ENCODE results near the gene SPCS2.
A peak's percentile ranks its signal among the peaks of the same experiment; 100 is the strongest.

The SPCS2 gene

GRCh38 chr11:74948898-74949752 is at the start of gene SPCS2, which contains the start of gene XRRA1:
TSS of gene SPCS2 (plus strand) at chr11:74949266. CDS start at chr11:74949286, 20 bp downstream.
TSS of gene XRRA1 (minus strand) at chr11:74949091. CDS start at chr11:74940878, 8,213 bp downstream.
- DNase-seq: peak; percentile 99

GRCh38 chr11:74902342-74902741 is 46.7 kb upstream of the SPCS2 start:
- no peak for DNase-seq

GRCh38 chr11:74905326-74905725 is 43.7 kb upstream of the SPCS2 start:
- DNase-seq: no peak

- no peak for DNase-seq
Observed at GRCh38 chr11:74909385-74909784, 39.7 kb upstream of the SPCS2 start.

- no peak for DNase-seq
Observed at GRCh38 chr11:74909812-74910211, 39.3 kb upstream of the SPCS2 start.

GRCh38 chr11:74923125-74923524 is 25.9 kb upstream of the SPCS2 start:
- DNase-seq: no peak

- no peak for DNase-seq
Observed at GRCh38 chr11:74925281-74925680, 23.8 kb upstream of the SPCS2 start.

GRCh38 chr11:74926304-74927030 is 22.6 kb upstream of the SPCS2 start:
- DNase-seq: peak; percentile 70

- no peak for DNase-seq
Observed at GRCh38 chr11:74927496-74927895, 21.6 kb upstream of the SPCS2 start.

GRCh38 chr11:74929431-74930363 is 19.4 kb upstream of the SPCS2 start:
- peak; percentile 84 for DNase-seq

GRCh38 chr11:74932169-74932568 is 16.9 kb upstream of the SPCS2 start:
- peak; percentile 60 for DNase-seq

- DNase-seq: peak; percentile 62
Observed at GRCh38 chr11:74932797-74933196, 16.3 kb upstream of the SPCS2 start.

GRCh38 chr11:74933765-74934164 is 15.3 kb upstream of the SPCS2 start:
- DNase-seq: no peak

- DNase-seq: no peak
Observed at GRCh38 chr11:74935285-74935684, 13.8 kb upstream of the SPCS2 start.

- DNase-seq: no peak
Observed at GRCh38 chr11:74936087-74936486, 13.0 kb upstream of the SPCS2 start.

- no peak for DNase-seq
Observed at GRCh38 chr11:74936976-74937375, 12.1 kb upstream of the SPCS2 start.

- no peak for DNase-seq
Observed at GRCh38 chr11:74937696-74938475, 11.2 kb upstream of the SPCS2 start.

- no peak for DNase-seq
Observed at GRCh38 chr11:74941492-74941891, 7.6 kb upstream of the SPCS2 start.

- no peak for DNase-seq
Observed at GRCh38 chr11:74942073-74942759, 6.8 kb upstream of the SPCS2 start.

- peak; percentile 12 for DNase-seq
Observed at GRCh38 chr11:74948546-74948897, 544 bp upstream of the SPCS2 start.

- no peak for DNase-seq
Observed at GRCh38 chr11:74949753-74950137, 679 bp downstream of the SPCS2 start.
